ENCODE data around the gene NRXN3.

NRXN3 gene

GRCh38 chr14:78170203-78170602, at the start of gene NRXN3:
NRXN3 (plus strand) TSS chr14:78170373; CDS start chr14:78243094, 72,721 bp downstream.
- no peak for DNase-seq

GRCh38 chr14:78122436-78122835, 47.7 kb upstream of the NRXN3 start:
- DNase-seq: no peak

GRCh38 chr14:78123650-78124253, 46.4 kb upstream of the NRXN3 start:
- DNase-seq: no peak

GRCh38 chr14:78127961-78128360, 42.2 kb upstream of the NRXN3 start:
- no peak for DNase-seq

GRCh38 chr14:78129375-78129774, 40.8 kb upstream of the NRXN3 start:
- no peak for DNase-seq

GRCh38 chr14:78130356-78130755, 39.8 kb upstream of the NRXN3 start:
- DNase-seq: no peak

GRCh38 chr14:78131201-78131600, 39.0 kb upstream of the NRXN3 start:
- DNase-seq: no peak

- no peak for DNase-seq
Measured at GRCh38 chr14:78131616-78132015, 38.6 kb upstream of the NRXN3 start.

- DNase-seq: no peak
Measured at GRCh38 chr14:78135450-78135891, 34.7 kb upstream of the NRXN3 start.

GRCh38 chr14:78136695-78137094, 33.5 kb upstream of the NRXN3 start:
- DNase-seq: no peak

GRCh38 chr14:78141590-78141989, 28.6 kb upstream of the NRXN3 start:
- DNase-seq: no peak

GRCh38 chr14:78142998-78143397, 27.2 kb upstream of the NRXN3 start:
- DNase-seq: no peak

- DNase-seq: no peak
Measured at GRCh38 chr14:78143489-78144145, 26.6 kb upstream of the NRXN3 start.

GRCh38 chr14:78152201-78153063, 17.7 kb upstream of the NRXN3 start:
- DNase-seq: no peak

- no peak for DNase-seq
Measured at GRCh38 chr14:78153064-78153341, 17.2 kb upstream of the NRXN3 start.

GRCh38 chr14:78154827-78155226, 15.3 kb upstream of the NRXN3 start:
- no peak for DNase-seq

- no peak for DNase-seq
Measured at GRCh38 chr14:78156196-78156595, 14.0 kb upstream of the NRXN3 start.

GRCh38 chr14:78157494-78158437, 12.4 kb upstream of the NRXN3 start:
- DNase-seq: peak; percentile 45

GRCh38 chr14:78162202-78162601, 8.0 kb upstream of the NRXN3 start:
- no peak for DNase-seq

GRCh38 chr14:78164226-78164853, 5.8 kb upstream of the NRXN3 start:
- no peak for DNase-seq

GRCh38 chr14:78172428-78172827, 2.3 kb downstream of the NRXN3 start:
- no peak for DNase-seq

GRCh38 chr14:78173346-78174035, 3.3 kb downstream of the NRXN3 start:
- no peak for DNase-seq
